Neuronal stem cell (in vitro differentiated cells): Measurements from ENCODE around the gene CENPO.
A peak's percentile ranks its signal among the peaks of the same experiment; 100 is the strongest.

Source experiments
- DNase-seq: peaks from one replicate; pipeline ENCODE4 v3.0.0-alpha.2; 2013; ENCODE audit warnings: low spot score
- H2AFZ ChIP-seq: one replicate; pipeline ENCODE4 v1.6.1; 2013; ENCODE audit warnings: mild to moderate bottlenecking, low read length, inconsistent platforms
- H2AK5ac ChIP-seq: 2 replicates; pipeline ENCODE4 v1.6.1; 2013; ENCODE audit warnings: low read depth, mild to moderate bottlenecking, inconsistent platforms, low read length, moderate library complexity, mixed read lengths
- H2BK120ac ChIP-seq: 2 replicates; pipeline ENCODE4 v1.6.1; 2013; ENCODE audit warnings: low read depth, mild to moderate bottlenecking, inconsistent platforms, low read length, moderate library complexity, mixed read lengths
- H2BK12ac ChIP-seq: one replicate; pipeline ENCODE4 v1.6.1; 2013; ENCODE audit warnings: low read length, inconsistent platforms
- H2BK15ac ChIP-seq: 2 replicates; pipeline ENCODE4 v1.6.1; 2013; ENCODE audit warnings: mild to moderate bottlenecking, low read length, inconsistent platforms, mixed read lengths
- H2BK5ac ChIP-seq: one replicate; pipeline ENCODE4 v1.6.1; 2013; ENCODE audit warnings: inconsistent platforms, mild to moderate bottlenecking, low read length, moderate library complexity
- H3K14ac ChIP-seq: one replicate; pipeline ENCODE4 v1.6.1; 2013; ENCODE audit warnings: low read length, inconsistent platforms
- H3K18ac ChIP-seq: 2 replicates; pipeline ENCODE4 v1.6.1; 2013; ENCODE audit warnings: low read length, inconsistent platforms
- H3K23ac ChIP-seq: 2 replicates; pipeline ENCODE4 v1.6.1; 2013; ENCODE audit warnings: low read depth, mild to moderate bottlenecking, mixed read lengths, low read length, inconsistent platforms; ENCODE audit not compliant: poor library complexity
- H3K27ac ChIP-seq: replicated peaks from 3 replicates; pipeline ENCODE4 v1.5.1; 2013; ENCODE audit warnings: low read length, inconsistent platforms
- H3K27me3 ChIP-seq, 3 experiments: 2 replicates each; pipeline ENCODE4 v1.6.1; 2013; ENCODE audit warnings: low read length in 3 of 3, mild to moderate bottlenecking in 2 of 3, inconsistent platforms in 1 of 3, low read depth in 1 of 3, mixed read lengths in 1 of 3, moderate library complexity in 1 of 3; ENCODE audit not compliant: control insufficient read depth in 3 of 3, insufficient read depth in 3 of 3
- H3K36me3 ChIP-seq, 2 donors: replicated peaks in 1 of 2; 2 replicates each; pipeline ENCODE4 v1.6.1; 2013; ENCODE audit warnings: low read length in 2 of 2; ENCODE audit not compliant: control insufficient read depth in 2 of 2, insufficient read depth in 2 of 2
- H3K4ac ChIP-seq: 2 replicates; pipeline ENCODE4 v1.6.1; 2013; ENCODE audit warnings: inconsistent platforms, mild to moderate bottlenecking, low read length, moderate library complexity
- H3K4me1 ChIP-seq, 2 donors: 1 replicate in 1 of 2; 2 replicates in 1 of 2; pipeline ENCODE4 v1.6.1; 2013; ENCODE audit warnings: low read length in 2 of 2, low read depth in 1 of 2; ENCODE audit not compliant: control insufficient read depth in 2 of 2, insufficient read depth in 1 of 2
- H3K4me2 ChIP-seq: one replicate; pipeline ENCODE4 v1.6.1; 2013; ENCODE audit warnings: mild to moderate bottlenecking, low read length, inconsistent platforms; ENCODE audit not compliant: insufficient read depth, poor library complexity, severe bottlenecking
- H3K4me3 ChIP-seq, 2 donors: 2 replicates each; pipeline ENCODE4 v1.5.1; 2013; ENCODE audit warnings: low read length in 2 of 2, mild to moderate bottlenecking in 2 of 2, inconsistent platforms in 1 of 2, moderate library complexity in 1 of 2
- H3K79me1 ChIP-seq: one replicate; pipeline ENCODE4 v1.6.1; 2013; ENCODE audit warnings: low read depth, mild to moderate bottlenecking, inconsistent platforms, low read length, moderate library complexity
- H3K9ac ChIP-seq: one replicate; pipeline ENCODE4 v1.6.1; 2013; ENCODE audit warnings: mild to moderate bottlenecking, low read depth, low read length, inconsistent platforms; ENCODE audit not compliant: poor library complexity
- H3K9me3 ChIP-seq, 2 donors: replicated peaks in 1 of 2; 2 replicates each; pipeline versions ENCODE3 to v1.6.1; 2013; ENCODE audit warnings: low read length in 2 of 2, mild to moderate bottlenecking in 2 of 2, inconsistent platforms in 1 of 2, low read depth in 1 of 2, mixed read lengths in 1 of 2, moderate library complexity in 1 of 2; ENCODE audit not compliant: control insufficient read depth in 2 of 2, insufficient read depth in 1 of 2
- H4K8ac ChIP-seq: one replicate; pipeline ENCODE4 v1.6.1; 2013; ENCODE audit warnings: low read depth, mild to moderate bottlenecking, inconsistent platforms, low read length, moderate library complexity
- H4K91ac ChIP-seq: one replicate; pipeline ENCODE4 v1.6.1; 2013; ENCODE audit warnings: low read length, low read depth, mild to moderate bottlenecking, inconsistent platforms; ENCODE audit not compliant: poor library complexity
- WGBS, 2 donors: extraction: QIAGEN DNeasy Blood & Tissue Kit; methylation state at CpG; one replicate each; pipeline ENCODE4 v1.1.7; 2013; ENCODE audit warnings: missing lambda C conversion rate in 2 of 2, mixed read lengths in 1 of 2; ENCODE audit not compliant: insufficient read length in 2 of 2, insufficient replicate concordance in 1 of 2; ENCODE audit errors: extremely low coverage in 2 of 2; 5-methylcytosine and 5-hydroxymethylcytosine counted together

CENPO gene

GRCh38 chr2:24822049-24822706, 29.0 kb downstream of the CENPO start:
- Histone ChIP-seq H3K4me3 (no peak overlapping the region), H2AK5ac (no peak overlapping the region), H3K27me3 (no peaks in the 10 kb centered on the region), H3K18ac (no peak overlapping the region), H2BK12ac (no peak overlapping the region), H2BK120ac (no peak overlapping the region), H2BK5ac (peak overlapping the region; percentile 80), H2BK15ac (no peak overlapping the region), H2AFZ (no peak overlapping the region), H3K4me2 (no peak overlapping the region), H3K27ac (peak overlapping the region; percentile 64), H4K8ac (no peak overlapping the region), H3K14ac (no peak overlapping the region), H3K9me3 (peaks cover 2 to 3% of the 10 kb centered on the region in 2 donors), H3K79me1 (peaks cover 9% of the 10 kb centered on the region), H3K36me3 (peaks cover 35 to 95% of the 10 kb centered on the region in 2 donors), H4K91ac (no peak overlapping the region), H3K9ac (no peak overlapping the region), H3K4ac (no peak overlapping the region), H3K23ac (no peak overlapping the region), H3K4me1 (peaks cover 14 to 20% of the 10 kb centered on the region in 2 donors)
- WGBS, 2 donors, result no CpG with 5 or more reads among the region's 7 CpGs
- DNase-seq, result no peak

DNA sequence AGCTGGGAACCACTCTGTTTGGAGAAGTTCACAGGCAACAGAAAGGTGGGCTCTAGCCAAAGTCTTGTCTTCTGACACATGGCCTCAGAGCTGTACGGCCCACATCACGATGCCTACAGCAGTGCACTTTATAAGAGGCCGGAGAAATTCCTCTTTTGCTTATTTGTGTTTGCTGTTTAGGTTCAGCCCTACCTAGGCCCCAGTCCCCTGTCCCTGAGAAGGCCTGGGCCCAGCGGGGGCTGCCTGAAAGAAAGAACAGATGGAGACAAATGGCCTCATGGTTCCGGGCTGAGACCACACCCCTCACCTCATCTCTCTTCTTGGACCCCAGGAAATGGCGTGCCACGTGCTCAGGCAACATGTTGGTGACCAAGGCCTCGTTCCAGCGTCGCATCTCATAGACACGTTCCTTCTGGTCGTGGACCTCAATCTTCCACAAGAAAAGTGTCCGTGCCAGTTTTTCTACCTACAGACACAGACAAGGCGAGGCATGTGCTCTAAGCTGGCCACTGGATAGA, 30.9 kb downstream of the CENPO start:
- no peak overlapping the region for H2BK12ac ChIP-seq
- H2AK5ac ChIP-seq, result no peak overlapping the region
- H3K36me3 ChIP-seq, result peaks cover 32 to 79% of the 10 kb centered on the region in 2 donors
- no peak overlapping the region for H3K4me2 ChIP-seq
- H2AFZ ChIP-seq, result no peak overlapping the region
- no peak overlapping the region for H3K27ac ChIP-seq
- H3K4me1 ChIP-seq, result peaks cover 14 to 24% of the 10 kb centered on the region in 2 donors
- no peaks in the 10 kb centered on the region for H3K27me3 ChIP-seq
- H3K23ac ChIP-seq, result no peak overlapping the region
- H3K4me3 ChIP-seq, result no peak overlapping the region
- no peak overlapping the region for H2BK120ac ChIP-seq
- no CpG with 5 or more reads among the region's 14 CpGs for WGBS, 2 donors
- H2BK15ac ChIP-seq, result no peak overlapping the region
- H3K9ac ChIP-seq, result no peak overlapping the region
- no peak overlapping the region for H3K18ac ChIP-seq
- no peak overlapping the region for H3K4ac ChIP-seq
- H4K91ac ChIP-seq, result no peak overlapping the region
- no peak overlapping the region for H4K8ac ChIP-seq
- H2BK5ac ChIP-seq, result no peak overlapping the region
- peaks cover 9% of the 10 kb centered on the region for H3K79me1 ChIP-seq
- no peak for DNase-seq
- peaks cover 3 to 4% of the 10 kb centered on the region in 2 donors for H3K9me3 ChIP-seq
- H3K14ac ChIP-seq, result no peak overlapping the region

DNA sequence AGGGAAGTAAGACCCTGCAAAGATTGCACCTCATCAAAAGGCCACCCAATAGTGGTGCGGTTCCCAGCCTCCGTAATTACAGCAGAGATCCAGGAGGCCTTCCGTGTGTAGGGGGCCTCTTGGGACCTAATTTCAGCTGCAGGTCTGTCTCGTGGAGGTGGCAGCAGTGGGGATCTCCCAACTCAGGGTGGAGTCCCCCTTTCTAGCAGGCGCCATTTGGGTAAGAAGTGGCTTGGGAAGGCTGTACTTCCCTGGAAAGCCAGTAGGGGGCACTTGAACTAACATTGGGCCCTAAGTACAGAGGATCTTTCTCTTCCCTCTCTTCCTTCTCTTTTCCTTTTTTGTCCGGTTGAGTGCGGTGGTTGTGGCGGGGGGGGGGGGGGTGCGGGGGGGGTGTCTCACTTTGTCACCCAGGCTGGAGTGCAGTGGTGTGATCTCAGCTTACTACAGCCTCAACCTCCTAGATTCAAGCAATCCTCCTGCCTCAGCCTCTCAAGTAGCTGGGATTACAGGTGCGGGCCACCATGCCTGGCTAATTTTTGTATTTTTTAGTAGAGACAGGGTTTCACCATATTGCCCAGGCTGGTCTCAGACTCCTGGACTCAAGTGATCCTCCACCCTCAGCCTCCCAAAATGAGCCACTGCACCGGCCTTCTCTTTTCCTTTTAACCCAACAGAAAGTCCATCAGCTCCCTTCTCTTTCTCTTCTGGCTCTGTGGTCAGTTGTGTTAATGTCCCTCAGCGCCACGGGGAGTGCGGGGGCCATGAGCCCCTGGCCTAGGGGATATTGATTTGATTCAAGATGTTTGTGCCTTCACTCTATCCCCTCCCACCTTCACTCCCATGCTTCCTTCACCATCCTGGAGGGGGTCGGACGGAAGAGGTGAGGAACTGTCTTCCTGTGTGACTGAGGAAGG, 32.0 kb downstream of the CENPO start:
- no CpG with 5 or more reads among the region's 16 CpGs for WGBS, 2 donors
- no peak for DNase-seq

More for the DNA sequence above, 32.0 kb downstream of the CENPO start:
- H3K18ac ChIP-seq, result peak overlapping the region; percentile 42
- H2BK15ac ChIP-seq, result peak overlapping the region; percentile 4
- peak overlapping the region; percentile 68 for H3K9ac ChIP-seq
- H3K4me1 ChIP-seq, result peaks cover 14 to 24% of the 10 kb centered on the region in 2 donors
- H2BK120ac ChIP-seq, result no peak overlapping the region
- H3K4me3 ChIP-seq, result no peak overlapping the region
- no peak overlapping the region for H4K91ac ChIP-seq
- H2AFZ ChIP-seq, result no peak overlapping the region
- no peak overlapping the region for H4K8ac ChIP-seq
- no peak overlapping the region for H3K27ac ChIP-seq
- no peaks in the 10 kb centered on the region for H3K27me3 ChIP-seq
- no peak overlapping the region for H3K4ac ChIP-seq
- peaks cover 25 to 72% of the 10 kb centered on the region in 2 donors for H3K36me3 ChIP-seq
- no peak overlapping the region for H3K14ac ChIP-seq
- H3K9me3 ChIP-seq, result peaks cover 4% of the 10 kb centered on the region in 2 donors
- H2AK5ac ChIP-seq, result peak overlapping the region; percentile 27
- H2BK12ac ChIP-seq, result no peak overlapping the region
- no peak overlapping the region for H3K23ac ChIP-seq
- H2BK5ac ChIP-seq, result no peak overlapping the region
- peaks cover 9% of the 10 kb centered on the region for H3K79me1 ChIP-seq
- no peak overlapping the region for H3K4me2 ChIP-seq
